Right cardiac atrium (tissue), 5 donors: ENCODE data around the gene FMNL1. TPM values are rescaled to one million over a fixed set of nuclear protein-coding genes. Genes with fewer than 3 reads are reported as not detected.
A peak's percentile ranks its signal among the peaks of the same experiment; 100 is the strongest.

Source experiments
- ATAC-seq, 2 donors: fragments of 200-7000 bp; cut with Tn5 transposase; one replicate each; pipeline versions ENCODE4 v1.8.0 to v1.9.1; 2020; ENCODE audit warnings: moderate library complexity in 2 of 2, mild to moderate bottlenecking in 1 of 2
- DNase-seq, 3 donors: peaks; one replicate each; pipeline ENCODE4 v3.0.0-alpha.2; 2020
- H3K27ac ChIP-seq: one replicate; pipeline ENCODE4 v1.5.1; 2013; ENCODE audit warnings: mild to moderate bottlenecking, low read length, control low read depth, moderate library complexity
- H3K27me3 ChIP-seq: one replicate; pipeline ENCODE4 v1.6.1; 2013; ENCODE audit not compliant: control insufficient read depth, insufficient read depth
- H3K4me1 ChIP-seq: one replicate; pipeline ENCODE4 v1.6.1; 2013; ENCODE audit warnings: low read length; ENCODE audit not compliant: control insufficient read depth, insufficient read depth
- H3K4me3 ChIP-seq: one replicate; pipeline ENCODE4 v1.5.1; 2013; ENCODE audit warnings: low read length, control low read depth
- H3K9me3 ChIP-seq: one replicate; pipeline ENCODE4 v1.6.1; 2013; ENCODE audit warnings: low read length; ENCODE audit not compliant: control insufficient read depth
- WGBS: extraction: QIAGEN DNeasy Blood & Tissue Kit; methylation state at CpG from one replicate; pipeline ENCODE4 v1.1.7; 2013; 5-methylcytosine and 5-hydroxymethylcytosine counted together
- intact Hi-C, 4 donors: fragments of 100-400 bp; cut with DNase I; formaldehyde crosslinking; loops; one replicate each; pipeline versions ENCODE4 v1.11.0 to v1.14.0; 2022 to 2023
- polyA plus RNA-seq: library from polyadenylated mRNA; stranded (reverse); fragments of 200-250 nt; gene quantifications from one replicate; pipeline ENCODE4 v1.2.3, GENCODE V29; 2013
- total RNA-seq, 4 donors: library from RNA; stranded (reverse); fragmentation: NEBNext Ultra II Directional; extraction: Animal tissue kit (Norgen Biotek cat#: 25700); gene quantifications; one replicate each; pipeline ENCODE4 v1.2.1, GENCODE V29; 2021
- donor health status: healthy with polysubstance abuse.
- donor health status: DM: no; HTN: yes; CAD: no.
- donor health status: DM: no; HTN: no; CAD: no.
- donor health status: DM: no; HTN: yes; CAD: no; lungs with severe emphysema.
- donor health status: DM: yes; HTN: yes; CAD: no.

The FMNL1 gene
- total and polyA plus RNA-seq, 5 donors, result 10.5 to 17.0 (median 13.0) TPM

GRCh38 chr17:45222996-45223538, 1.4 kb downstream of the FMNL1 start:
- Histone ChIP-seq H3K4me3 (peak overlapping the region; percentile 94), H3K9me3 (no peaks in the 10 kb centered on the region), H3K27me3 (no peaks in the 10 kb centered on the region), H3K4me1 (peaks cover under 1% of the 10 kb centered on the region), H3K27ac (no peak overlapping the region)
- DNase-seq, result peak in 2 of 3 donors; percentile 56 to 61
- no peak for ATAC-seq
- intact Hi-C loops, result loop anchor here in 1 of 4 donors (10.0 kb wide), 1 partner anchor 52 kb away; no protein-coding TSS in a partner anchor
- 51% methylated on average over 8 of the region's 8 CpGs for WGBS

DNA sequence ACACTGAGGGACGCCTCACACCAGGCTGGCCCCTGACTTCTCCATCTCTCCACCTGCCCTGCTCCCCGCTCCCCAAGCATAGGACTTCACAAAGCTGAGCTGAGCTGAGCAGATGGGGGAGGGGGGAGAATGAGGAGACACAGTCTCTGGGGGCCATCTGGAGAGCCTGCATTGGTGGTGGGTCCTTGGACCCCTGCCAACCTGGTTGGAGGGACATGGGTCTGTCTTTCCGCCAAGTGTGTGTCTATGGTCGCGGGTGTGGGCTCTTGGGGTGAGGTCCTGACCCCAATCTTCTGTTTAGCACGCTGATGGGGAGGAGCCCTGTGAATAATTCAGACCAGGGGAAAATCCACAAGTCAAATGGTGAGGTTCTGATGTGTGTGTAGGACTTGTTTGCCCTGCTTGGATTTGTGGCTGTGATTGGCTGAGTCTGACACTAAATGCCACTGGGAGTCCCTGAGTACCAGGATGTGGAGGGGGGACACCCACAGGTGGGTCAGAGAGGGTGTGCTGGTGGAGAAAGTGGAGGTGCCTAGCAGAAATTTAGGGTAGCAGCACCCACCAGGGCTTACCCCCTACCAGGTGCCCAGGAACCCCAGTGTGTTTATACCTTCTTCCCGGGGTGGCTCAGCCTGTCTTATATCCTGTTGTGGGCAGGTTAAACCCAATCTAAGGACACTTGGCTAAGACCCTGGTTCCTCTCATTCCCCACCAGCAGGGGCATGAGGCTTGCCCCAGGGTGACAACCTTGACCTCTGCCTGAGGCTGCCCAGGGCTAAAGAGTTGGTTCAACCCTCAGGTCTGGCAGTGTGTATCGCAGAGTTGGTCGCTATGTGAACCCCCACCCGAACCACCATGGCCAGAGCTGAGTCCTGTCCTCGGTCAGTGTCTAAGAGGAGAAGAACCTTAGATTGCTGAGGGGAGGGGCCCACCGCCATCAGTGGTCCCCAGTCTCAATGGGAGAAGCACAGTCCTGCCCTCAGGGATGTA, 2.1 kb downstream of the FMNL1 start:
- peak in 2 of 3 donors; percentile 48 to 58 for DNase-seq
- Histone ChIP-seq H3K9me3 (no peaks in the 10 kb centered on the region), H3K4me1 (peaks cover 7% of the 10 kb centered on the region), H3K27me3 (no peaks in the 10 kb centered on the region), H3K27ac (peak overlapping the region; percentile 19), H3K4me3 (no peak overlapping the region)
- 84% methylated on average over 12 of the region's 12 CpGs for WGBS
- intact Hi-C loops, result loop anchor here in 1 of 4 donors (10.0 kb wide), 1 partner anchor 51 kb away; no protein-coding TSS in a partner anchor
- ATAC-seq, result no peak

GRCh38 chr17:45224671-45225050, 3.0 kb downstream of the FMNL1 start:
- intact Hi-C loops, result loop anchor here in 1 of 4 donors (10.0 kb wide), 1 partner anchor 50 kb away; no protein-coding TSS in a partner anchor
- H3K27ac ChIP-seq, result no peak overlapping the region

GRCh38 chr17:45225051-45225700, 3.5 kb downstream of the FMNL1 start:
- WGBS, result 75% methylated on average over 7 of the region's 7 CpGs
- no peak overlapping the region for H3K4me3 ChIP-seq
- H3K9me3 ChIP-seq, result no peaks in the 10 kb centered on the region
- intact Hi-C loops, result loop anchor here in 1 of 4 donors (10.0 kb wide), 1 partner anchor 50 kb away; no protein-coding TSS in a partner anchor
- H3K27ac ChIP-seq, result no peak overlapping the region
- H3K27me3 ChIP-seq, result no peaks in the 10 kb centered on the region
- DNase-seq, result peak in 2 of 3 donors; percentile 63 to 74
- H3K4me1 ChIP-seq, result peaks cover 7% of the 10 kb centered on the region
- ATAC-seq, result no peak

More at GRCh38 chr17:45224671-45225050, 3.0 kb downstream of the FMNL1 start:
- ATAC-seq (no peak), DNase-seq (peak in 2 of 3 donors; percentile 56 to 59)
- Histone ChIP-seq H3K27me3 (no peaks in the 10 kb centered on the region), H3K4me1 (peaks cover 7% of the 10 kb centered on the region), H3K9me3 (no peaks in the 10 kb centered on the region), H3K4me3 (no peak overlapping the region)
- WGBS, result 80% methylated on average over 9 of the region's 9 CpGs

DNA sequence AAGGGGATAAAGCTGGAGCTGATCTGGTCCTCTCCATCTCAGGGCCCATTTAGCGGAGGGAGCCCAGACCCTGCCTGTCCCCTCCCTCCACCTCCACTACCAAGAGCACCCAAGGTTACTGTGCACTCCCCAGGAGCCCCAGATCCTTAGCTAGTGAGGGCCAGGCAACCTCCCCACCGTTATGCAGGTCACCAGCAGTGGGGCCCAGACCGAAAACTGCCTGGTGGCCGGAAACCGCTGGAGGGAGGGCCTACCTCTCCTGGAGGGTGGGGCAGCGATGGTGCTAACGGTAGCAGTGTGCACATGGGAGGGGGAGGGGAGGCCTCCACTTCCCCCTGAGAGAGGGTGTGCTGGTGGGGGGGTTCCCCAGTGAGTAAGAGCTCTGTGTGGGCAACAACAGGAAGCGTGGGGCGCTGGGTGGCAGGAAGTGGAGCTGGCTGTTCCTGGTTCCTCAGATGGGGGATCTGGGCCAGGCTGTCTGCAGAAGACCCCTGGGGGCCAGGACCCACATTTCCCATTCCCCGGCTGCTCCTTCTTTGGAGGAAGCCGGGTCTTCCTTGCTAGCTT, 4.4 kb downstream of the FMNL1 start:
- Histone ChIP-seq H3K27ac (peak overlapping the region; percentile 21), H3K4me3 (no peak overlapping the region)

GRCh38 chr17:45226576-45226975, 4.9 kb downstream of the FMNL1 start:
- intact Hi-C loops, result loop anchor here in 1 of 4 donors (10.0 kb wide), 1 partner anchor 48 kb away; no protein-coding TSS in a partner anchor
- H3K9me3 ChIP-seq, result no peaks in the 10 kb centered on the region
- 80% methylated on average over 3 of the region's 3 CpGs for WGBS
- peak overlapping the region; percentile 21 for H3K27ac ChIP-seq
- ATAC-seq (no peak), DNase-seq (peak in 1 of 3 donors; percentile 1)
- no peak overlapping the region for H3K4me3 ChIP-seq
- peaks cover 7% of the 10 kb centered on the region for H3K4me1 ChIP-seq
- H3K27me3 ChIP-seq, result no peaks in the 10 kb centered on the region

More for the DNA sequence above, 4.4 kb downstream of the FMNL1 start:
- Histone ChIP-seq H3K9me3 (no peaks in the 10 kb centered on the region), H3K27me3 (no peaks in the 10 kb centered on the region), H3K4me1 (peaks cover 7% of the 10 kb centered on the region)
- WGBS, result 64% methylated on average over 11 of the region's 11 CpGs
- DNase-seq (peak; percentile 77 to 90 (median 90)), ATAC-seq (peak; percentile 6 to 19)
- intact Hi-C loops, result loop anchor here in 1 of 4 donors (10.0 kb wide), 1 partner anchor 49 kb away; no protein-coding TSS in a partner anchor

DNA sequence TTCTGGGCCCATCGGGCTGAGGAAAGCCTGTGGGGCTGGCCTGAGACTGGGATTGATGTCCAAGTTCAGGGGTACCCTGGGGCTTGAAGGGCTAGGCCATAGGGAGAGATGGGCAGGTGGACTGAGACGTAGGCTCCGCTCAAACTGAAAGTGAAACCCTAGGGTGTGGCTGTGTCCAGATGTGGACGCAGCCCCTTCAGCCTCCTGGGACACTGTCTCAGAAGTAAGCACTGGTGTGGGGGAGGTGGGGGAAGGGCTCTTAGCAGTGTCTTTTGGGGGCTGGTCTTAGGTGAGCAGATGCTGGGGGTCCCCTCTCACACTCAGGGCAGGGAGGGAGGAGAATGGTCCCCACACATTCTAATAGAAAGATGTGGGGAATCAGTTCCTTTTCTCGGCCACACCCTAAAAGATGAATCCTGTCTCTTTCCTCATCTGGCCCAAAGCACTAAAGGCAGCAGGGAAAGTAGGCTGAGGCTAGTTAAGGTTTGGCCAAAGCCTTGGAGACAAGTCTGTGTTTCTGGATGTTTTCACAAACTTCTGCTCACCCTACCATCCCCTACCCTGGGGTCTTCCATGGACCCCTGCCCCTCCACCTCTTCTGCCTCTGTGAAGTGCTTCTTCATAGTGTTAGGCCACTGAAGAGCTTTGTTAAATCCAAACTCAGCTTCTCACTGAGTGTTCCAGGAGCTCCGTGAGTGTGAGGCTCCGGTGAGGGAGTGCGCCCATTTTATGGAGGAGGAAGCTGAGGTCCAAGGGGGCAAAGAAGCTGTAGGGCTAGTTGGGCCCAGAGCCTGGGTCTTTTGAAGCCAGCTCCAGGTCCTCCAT, 5.6 kb downstream of the FMNL1 start:
- ATAC-seq, result no peak

GRCh38 chr17:45227926-45228762, 6.5 kb downstream of the FMNL1 start:
- WGBS, result 59% methylated on average over 17 of the region's 17 CpGs
- ATAC-seq (no peak), DNase-seq (peak in 2 of 3 donors; percentile 50 to 54)
- peak overlapping the region; percentile 65 for H3K27ac ChIP-seq
- intact Hi-C loops, result loop anchor here in 1 of 4 donors (10.0 kb wide), 1 partner anchor 47 kb away; no protein-coding TSS in a partner anchor
- H3K27me3 ChIP-seq, result no peaks in the 10 kb centered on the region
- H3K4me1 ChIP-seq, result peaks cover 7% of the 10 kb centered on the region
- no peak overlapping the region for H3K4me3 ChIP-seq
- H3K9me3 ChIP-seq, result no peaks in the 10 kb centered on the region

More for the DNA sequence above, 5.6 kb downstream of the FMNL1 start:
- DNase-seq, result peak in 2 of 3 donors; percentile 58 to 68
- no peak overlapping the region for H3K4me3 ChIP-seq
- WGBS, result 63% methylated on average over 8 of the region's 8 CpGs
- intact Hi-C loops, result loop anchor here in 1 of 4 donors (10.0 kb wide), 1 partner anchor 47 kb away; no protein-coding TSS in a partner anchor
- no peaks in the 10 kb centered on the region for H3K9me3 ChIP-seq
- H3K27me3 ChIP-seq, result no peaks in the 10 kb centered on the region
- peak overlapping the region; percentile 65 for H3K27ac ChIP-seq
- H3K4me1 ChIP-seq, result peaks cover 7% of the 10 kb centered on the region
